ENCODE results near the gene PYDC1. TPM values are rescaled to one million over a fixed set of nuclear protein-coding genes. Genes with fewer than 3 reads are reported as not detected.

PYDC1 gene
- total RNA-seq, 1 experiment from 2014 or later = not detected

GRCh38 chr16:31189412-31189778 lies 27.5 kb downstream of the PYDC1 start:
- no peak for DNase-seq
- Mint-ChIP-seq H3K4me3 (ENCODE audit: unreplicated experiment) (no peak overlapping the region), H3K36me3 (ENCODE audit: insufficient read depth, unreplicated experiment) (peaks cover 100% of the 10 kb centered on the region), H3K27me3 (ENCODE audit: insufficient read depth, unreplicated experiment) (no peaks in the 10 kb centered on the region), H3K27ac (ENCODE audit: unreplicated experiment) (no peak overlapping the region), H3K4me1 (ENCODE audit: low read depth, unreplicated experiment) (peaks cover 15% of the 10 kb centered on the region), H3K9me3 (ENCODE audit: unreplicated experiment) (no peaks in the 10 kb centered on the region)
- Histone ChIP-seq H3K4me1 (no peaks in the 10 kb centered on the region), H3K27me3 (replicated peaks; ENCODE audit: control insufficient read depth, insufficient read depth, low read length) (no peaks in the 10 kb centered on the region), H3K36me3 (ENCODE audit: control insufficient read depth, insufficient read depth, low read length) (peaks cover 12% of the 10 kb centered on the region), H3K4me3 (ENCODE audit: low read depth, low read length) (no peak overlapping the region), H3K9me3 (no peaks in the 10 kb centered on the region)
- BruUV-seq (replicated peaks) = no TSS peak
- ChIA-PET POLR2A (no interaction called here), CTCF (no interaction called here)
- intact Hi-C loops (cut with micrococcal nuclease; ENCODE audit: unreplicated experiment) = no loop called here
- TF ChIP-seq, protein P1, sequence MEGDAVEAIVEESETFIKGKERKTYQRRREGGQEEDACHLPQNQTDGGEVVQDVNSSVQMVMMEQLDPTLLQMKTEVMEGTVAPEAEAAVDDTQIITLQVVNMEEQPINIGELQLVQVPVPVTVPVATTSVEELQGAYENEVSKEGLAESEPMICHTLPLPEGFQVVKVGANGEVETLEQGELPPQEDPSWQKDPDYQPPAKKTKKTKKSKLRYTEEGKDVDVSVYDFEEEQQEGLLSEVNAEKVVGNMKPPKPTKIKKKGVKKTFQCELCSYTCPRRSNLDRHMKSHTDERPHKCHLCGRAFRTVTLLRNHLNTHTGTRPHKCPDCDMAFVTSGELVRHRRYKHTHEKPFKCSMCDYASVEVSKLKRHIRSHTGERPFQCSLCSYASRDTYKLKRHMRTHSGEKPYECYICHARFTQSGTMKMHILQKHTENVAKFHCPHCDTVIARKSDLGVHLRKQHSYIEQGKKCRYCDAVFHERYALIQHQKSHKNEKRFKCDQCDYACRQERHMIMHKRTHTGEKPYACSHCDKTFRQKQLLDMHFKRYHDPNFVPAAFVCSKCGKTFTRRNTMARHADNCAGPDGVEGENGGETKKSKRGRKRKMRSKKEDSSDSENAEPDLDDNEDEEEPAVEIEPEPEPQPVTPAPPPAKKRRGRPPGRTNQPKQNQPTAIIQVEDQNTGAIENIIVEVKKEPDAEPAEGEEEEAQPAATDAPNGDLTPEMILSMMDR (IDR thresholded peaks at IDR 0.05; ENCODE audit: insufficient read depth in 1 of 2, low read depth in 1 of 2, low read length in 1 of 2, severe bottlenecking in 1 of 2, unreplicated experiment in 1 of 2) = no peak

DNA sequence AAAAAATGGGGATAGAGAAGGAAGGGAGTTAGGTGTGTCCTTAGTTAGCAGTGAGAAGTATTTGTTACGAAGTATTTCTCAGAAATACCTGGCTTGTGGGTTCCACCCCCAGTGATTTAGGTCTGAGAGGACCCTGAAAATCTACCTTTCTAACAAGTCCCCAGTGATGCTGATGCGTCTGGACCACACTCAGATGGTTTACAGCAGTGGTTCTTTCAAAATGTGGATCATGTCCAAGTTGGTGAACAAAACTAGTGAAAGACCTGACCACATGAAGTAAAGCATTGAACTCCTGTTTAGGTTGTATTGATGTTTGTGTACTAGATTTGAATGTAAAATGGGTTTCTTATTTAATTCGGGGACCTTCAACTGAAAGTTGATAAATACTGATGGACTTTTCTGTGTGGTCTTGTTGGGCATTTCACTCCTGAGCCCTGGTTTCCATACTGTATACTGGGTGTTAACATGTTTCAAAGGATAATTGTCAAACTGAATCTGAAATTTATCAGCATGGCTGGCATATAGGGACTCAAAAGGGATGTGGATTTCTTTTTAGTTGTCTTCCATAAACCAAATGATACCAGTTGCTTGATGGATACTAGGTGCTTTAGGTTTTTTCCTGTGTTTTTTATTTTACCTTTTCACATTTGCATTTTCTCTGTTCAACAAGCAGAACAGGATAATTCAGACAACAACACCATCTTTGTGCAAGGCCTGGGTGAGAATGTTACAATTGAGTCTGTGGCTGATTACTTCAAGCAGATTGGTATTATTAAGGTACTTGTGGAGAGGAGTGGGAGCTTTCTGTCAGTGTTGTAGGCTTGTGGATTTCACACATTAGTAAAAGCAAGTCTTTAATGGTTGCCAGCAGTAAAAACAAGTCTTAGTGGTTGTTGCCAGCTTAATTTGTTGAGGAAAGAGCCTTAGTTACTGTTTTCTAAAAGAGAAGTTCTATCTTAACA lies 28.2 kb downstream of the PYDC1 start:
- TF ChIP-seq, protein P1 (IDR thresholded peaks at IDR 0.05; ENCODE audit: insufficient read depth in 1 of 2, low read depth in 1 of 2, low read length in 1 of 2, severe bottlenecking in 1 of 2, unreplicated experiment in 1 of 2) = no peak
- H3K4me3 ChIP-seq (ENCODE audit: low read depth, low read length) = no peak overlapping the region
- ChIA-PET CTCF (no interaction called here), POLR2A (no interaction called here)
- Mint-ChIP-seq H3K27me3 (ENCODE audit: insufficient read depth, unreplicated experiment) (no peaks in the 10 kb centered on the region), H3K9me3 (ENCODE audit: unreplicated experiment) (no peaks in the 10 kb centered on the region), H3K27ac (ENCODE audit: unreplicated experiment) (no peak overlapping the region), H3K36me3 (ENCODE audit: insufficient read depth, unreplicated experiment) (peaks cover 100% of the 10 kb centered on the region), H3K4me1 (ENCODE audit: low read depth, unreplicated experiment) (peaks cover 15% of the 10 kb centered on the region), H3K4me3 (ENCODE audit: unreplicated experiment) (no peak overlapping the region)
- H3K36me3 ChIP-seq (ENCODE audit: control insufficient read depth, insufficient read depth, low read length) = peaks cover 11% of the 10 kb centered on the region
- intact Hi-C loops (cut with micrococcal nuclease; ENCODE audit: unreplicated experiment) = no loop called here
- BruUV-seq (replicated peaks) = no TSS peak
- H3K27me3 ChIP-seq (replicated peaks; ENCODE audit: control insufficient read depth, insufficient read depth, low read length) = no peaks in the 10 kb centered on the region
- no peaks in the 10 kb centered on the region for H3K4me1 ChIP-seq
- no peak for DNase-seq
- H3K9me3 ChIP-seq = no peaks in the 10 kb centered on the region

DNA sequence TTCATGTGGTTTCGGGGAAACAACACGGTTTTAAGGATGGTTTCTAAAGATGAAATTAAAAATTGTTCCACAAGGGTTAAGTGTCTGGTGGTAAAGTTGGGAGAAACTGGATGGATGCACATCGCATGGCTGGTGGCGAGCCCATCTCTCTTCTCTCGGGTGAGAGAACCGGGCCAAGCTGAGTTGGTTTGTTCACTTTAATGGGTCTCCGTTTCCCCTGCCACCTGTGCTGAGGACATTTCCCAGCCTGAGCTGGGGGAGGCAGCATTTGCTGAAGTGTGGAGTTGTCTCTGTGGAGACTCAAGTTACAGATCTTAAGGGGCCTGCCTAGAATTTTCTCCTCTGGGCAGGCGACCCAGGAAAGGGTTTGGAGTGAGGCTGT lies 29.1 kb downstream of the PYDC1 start:
- H3K9me3 Mint-ChIP-seq (ENCODE audit: unreplicated experiment) = no peaks in the 10 kb centered on the region
- Histone ChIP-seq H3K36me3 (ENCODE audit: control insufficient read depth, insufficient read depth, low read length) (peaks cover 11% of the 10 kb centered on the region), H3K27me3 (replicated peaks; ENCODE audit: control insufficient read depth, insufficient read depth, low read length) (no peaks in the 10 kb centered on the region), H3K4me1 (no peaks in the 10 kb centered on the region), H3K4me3 (ENCODE audit: low read depth, low read length) (no peak overlapping the region), H3K9me3 (no peaks in the 10 kb centered on the region)
- peaks cover 16% of the 10 kb centered on the region for H3K4me1 Mint-ChIP-seq (ENCODE audit: low read depth, unreplicated experiment)
- ChIA-PET POLR2A (no interaction called here), CTCF (no interaction called here)
- H3K27ac Mint-ChIP-seq (ENCODE audit: unreplicated experiment) = no peak overlapping the region
- H3K4me3 Mint-ChIP-seq (ENCODE audit: unreplicated experiment) = no peak overlapping the region
- TF ChIP-seq, protein P1 (IDR thresholded peaks at IDR 0.05; ENCODE audit: insufficient read depth in 1 of 2, low read depth in 1 of 2, low read length in 1 of 2, severe bottlenecking in 1 of 2, unreplicated experiment in 1 of 2) = no peak
- DNase-seq = no peak
- H3K36me3 Mint-ChIP-seq (ENCODE audit: insufficient read depth, unreplicated experiment) = peaks cover 100% of the 10 kb centered on the region
- intact Hi-C loops (cut with micrococcal nuclease; ENCODE audit: unreplicated experiment) = no loop called here
- H3K27me3 Mint-ChIP-seq (ENCODE audit: insufficient read depth, unreplicated experiment) = no peaks in the 10 kb centered on the region
- no TSS peak for BruUV-seq (replicated peaks)

Measured in Caco-2 (cell line).